ENCODE results near the gene EDRF1.

DNA sequence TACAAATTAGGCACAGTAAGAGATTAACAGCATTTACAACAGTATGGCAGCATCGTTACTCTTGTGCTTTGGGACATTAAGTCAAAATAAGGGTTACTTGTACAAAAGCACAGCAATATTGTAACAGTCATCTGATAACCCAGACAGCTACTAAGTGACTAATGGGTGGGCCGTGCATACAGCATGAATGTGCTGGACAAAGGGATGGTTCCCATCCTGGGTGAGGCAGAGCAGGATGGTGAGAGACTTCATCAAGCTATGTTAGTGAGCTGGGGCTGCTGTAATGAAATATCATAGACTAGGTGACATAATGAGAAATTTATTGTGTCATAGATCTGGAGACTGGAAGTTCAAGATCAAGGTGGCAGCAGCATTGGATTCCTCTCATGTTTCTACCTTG is 25.4 kb downstream of the EDRF1 start:
- TF ChIP-seq POLR2AphosphoS5 (IDR thresholded peaks at IDR 0.05) = no peak
- TF ChIP-seq, protein P1, sequence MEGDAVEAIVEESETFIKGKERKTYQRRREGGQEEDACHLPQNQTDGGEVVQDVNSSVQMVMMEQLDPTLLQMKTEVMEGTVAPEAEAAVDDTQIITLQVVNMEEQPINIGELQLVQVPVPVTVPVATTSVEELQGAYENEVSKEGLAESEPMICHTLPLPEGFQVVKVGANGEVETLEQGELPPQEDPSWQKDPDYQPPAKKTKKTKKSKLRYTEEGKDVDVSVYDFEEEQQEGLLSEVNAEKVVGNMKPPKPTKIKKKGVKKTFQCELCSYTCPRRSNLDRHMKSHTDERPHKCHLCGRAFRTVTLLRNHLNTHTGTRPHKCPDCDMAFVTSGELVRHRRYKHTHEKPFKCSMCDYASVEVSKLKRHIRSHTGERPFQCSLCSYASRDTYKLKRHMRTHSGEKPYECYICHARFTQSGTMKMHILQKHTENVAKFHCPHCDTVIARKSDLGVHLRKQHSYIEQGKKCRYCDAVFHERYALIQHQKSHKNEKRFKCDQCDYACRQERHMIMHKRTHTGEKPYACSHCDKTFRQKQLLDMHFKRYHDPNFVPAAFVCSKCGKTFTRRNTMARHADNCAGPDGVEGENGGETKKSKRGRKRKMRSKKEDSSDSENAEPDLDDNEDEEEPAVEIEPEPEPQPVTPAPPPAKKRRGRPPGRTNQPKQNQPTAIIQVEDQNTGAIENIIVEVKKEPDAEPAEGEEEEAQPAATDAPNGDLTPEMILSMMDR (IDR thresholded peaks at IDR 0.05) = no peak

All from gastroesophageal sphincter (tissue), 3 donors.